Stimulated activated CD8-positive, alpha-beta memory T cell treated with anti-CD3 and anti-CD28 coated beads, Interleukin-15, amount 100 ng/mL, for 1 hour (primary cell): ENCODE results near the gene ZNF746.
"Not testable (repeated sequence)": the region's sequence is repeated elsewhere in the genome, so short reads cannot be mapped to it uniquely, and the experiment has no call there.

Experiments
- DNase-seq: peaks from one replicate; pipeline ENCODE4 v3.0.0-alpha.2; 2020; ENCODE audit warnings: low read depth

ZNF746 gene

DNA sequence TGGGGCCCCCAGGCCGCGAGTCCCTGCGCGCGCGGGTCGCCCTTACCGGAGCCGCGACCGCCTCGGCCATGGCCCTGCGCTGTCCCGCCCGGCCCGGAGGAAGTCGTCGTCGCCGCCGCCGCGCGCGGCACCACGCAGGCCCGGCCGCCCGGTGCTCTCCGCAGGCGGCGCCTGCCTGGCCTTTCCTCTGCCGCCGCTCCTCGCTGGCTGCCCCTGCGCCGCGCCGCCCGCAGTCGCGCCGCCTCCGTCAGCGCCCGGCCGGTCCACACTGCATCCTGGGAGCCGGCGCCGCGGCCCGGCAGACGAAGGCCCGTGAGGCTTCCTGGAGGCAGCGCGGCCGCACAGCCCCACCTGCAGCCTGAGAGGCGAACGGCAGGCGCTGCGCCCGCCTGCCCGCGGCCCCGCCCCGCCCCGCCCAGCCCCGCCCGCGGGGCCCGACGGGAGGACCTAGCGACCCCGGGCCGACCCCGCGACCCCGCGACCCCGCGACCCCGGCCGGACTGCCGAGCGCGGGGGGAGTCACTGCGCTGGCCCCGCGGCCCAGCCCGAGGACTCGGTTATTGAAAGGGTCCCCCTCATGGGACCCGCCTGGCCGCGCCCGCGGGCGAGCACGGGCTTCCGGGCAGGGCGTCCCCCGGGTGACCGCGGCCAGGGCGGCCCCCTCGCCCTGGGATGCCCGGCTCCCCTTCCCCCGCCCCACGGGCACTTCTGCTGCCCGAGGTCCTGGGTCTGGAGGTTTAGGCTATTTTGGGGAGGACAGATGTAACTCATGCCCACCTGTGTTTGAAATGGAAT lies at the start of gene ZNF746:
Gene ZNF746, minus strand, starts transcription at position 343 of the 795 bp plus-strand sequence. Its CDS starts 273 bp downstream, at position 70.
- peak; percentile 59 for DNase-seq

GRCh38 chr7:149547126-149547525 lies 49.5 kb upstream of the ZNF746 start:
- DNase-seq, result no peak

DNA sequence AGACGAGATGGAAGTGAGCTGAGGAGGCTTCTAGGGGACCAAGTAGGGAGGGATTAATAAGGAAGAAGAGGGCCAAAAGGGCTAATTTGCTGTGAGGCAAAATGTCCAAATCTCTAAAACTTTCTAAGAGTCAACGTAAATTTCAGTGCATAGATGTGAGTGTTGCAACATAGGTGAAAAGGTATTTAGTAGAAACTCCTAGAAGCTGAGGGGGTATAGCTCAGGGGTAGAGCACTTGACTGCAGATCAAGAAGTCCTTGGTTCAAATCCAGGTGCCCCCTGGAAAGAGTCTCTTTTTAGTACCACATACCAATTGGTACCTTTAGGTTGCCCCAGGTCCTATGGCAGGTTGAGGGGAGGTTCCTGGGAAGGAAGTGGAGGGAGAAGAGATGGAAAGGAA lies 48.7 kb upstream of the ZNF746 start:
- no peak for DNase-seq

GRCh38 chr7:149544028-149544427 lies 46.4 kb upstream of the ZNF746 start:
- no peak for DNase-seq

GRCh38 chr7:149532654-149533053 lies 35.0 kb upstream of the ZNF746 start:
- DNase-seq, result no peak

DNA sequence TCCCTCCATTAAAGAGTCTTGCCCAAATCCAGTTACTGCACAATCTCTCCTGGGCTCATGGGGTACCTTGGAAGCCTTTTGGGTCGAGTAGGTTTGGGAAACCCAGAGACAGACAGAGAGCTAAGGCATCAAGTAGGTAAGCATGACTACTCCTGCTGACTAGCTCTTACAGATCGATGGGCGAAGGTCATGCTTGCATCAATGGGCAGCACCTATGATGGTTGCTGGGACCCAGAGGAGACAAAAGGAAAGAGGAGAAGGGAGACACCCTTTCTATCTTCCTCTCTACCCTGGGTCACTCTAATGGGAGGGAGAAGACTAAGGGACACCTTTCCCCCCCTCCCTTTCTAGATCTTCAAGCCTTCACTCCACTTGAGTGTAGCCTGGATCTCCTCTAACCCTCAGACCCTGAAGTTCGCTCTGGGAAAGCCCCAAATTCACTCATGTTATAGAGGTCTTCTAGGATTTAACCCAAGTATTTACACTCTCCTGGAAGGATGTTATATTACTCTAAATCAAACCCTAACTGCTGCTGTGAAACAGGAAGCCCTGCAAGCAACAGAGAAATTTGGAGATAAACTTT lies 31.6 kb upstream of the ZNF746 start:
- no peak for DNase-seq

DNA sequence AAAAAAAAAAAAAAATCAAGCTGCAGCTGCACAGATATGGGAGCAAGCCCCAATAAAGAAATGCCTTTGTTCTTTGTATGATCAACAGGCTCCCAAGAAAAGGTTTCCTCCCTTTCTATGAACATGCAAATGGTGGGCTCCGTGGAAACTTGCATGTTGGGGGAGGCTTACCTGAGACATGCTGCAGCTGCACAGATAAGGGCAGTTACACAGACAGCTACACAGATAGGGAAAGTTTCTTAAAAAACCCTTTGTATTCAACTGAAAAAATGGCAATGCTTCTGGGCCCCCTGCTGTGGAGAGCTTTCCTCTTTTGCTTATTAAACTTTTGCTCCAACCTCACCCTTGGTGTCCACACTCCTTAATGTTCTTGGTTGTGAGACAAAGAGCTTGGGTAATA lies 29.8 kb upstream of the ZNF746 start:
- no peak for DNase-seq

DNA sequence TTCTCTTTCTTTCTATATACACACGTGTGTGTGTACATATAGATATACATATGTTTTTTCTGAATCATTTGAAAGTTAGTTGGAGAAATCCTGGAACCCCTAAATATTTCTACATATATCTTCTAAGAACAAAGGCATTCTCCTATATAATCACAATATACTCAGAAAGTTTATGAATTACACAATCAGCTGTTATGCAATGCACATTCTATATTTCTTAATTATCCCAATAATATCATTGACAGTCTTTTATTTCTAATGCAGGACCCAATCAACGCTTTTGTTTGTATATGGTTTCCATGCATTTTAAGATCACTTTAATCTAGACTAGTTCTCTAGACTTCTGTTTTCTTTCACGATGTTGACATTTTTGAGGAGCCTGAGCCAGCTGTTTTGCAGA lies 27.7 kb upstream of the ZNF746 start:
- DNase-seq, result no peak

- no peak for DNase-seq
Observed at GRCh38 chr7:149524394-149524793, 26.8 kb upstream of the ZNF746 start.

- no peak for DNase-seq
Observed at GRCh38 chr7:149510248-149510647, 12.6 kb upstream of the ZNF746 start.

GRCh38 chr7:149509774-149510173 lies 12.2 kb upstream of the ZNF746 start:
- DNase-seq, result no peak

DNA sequence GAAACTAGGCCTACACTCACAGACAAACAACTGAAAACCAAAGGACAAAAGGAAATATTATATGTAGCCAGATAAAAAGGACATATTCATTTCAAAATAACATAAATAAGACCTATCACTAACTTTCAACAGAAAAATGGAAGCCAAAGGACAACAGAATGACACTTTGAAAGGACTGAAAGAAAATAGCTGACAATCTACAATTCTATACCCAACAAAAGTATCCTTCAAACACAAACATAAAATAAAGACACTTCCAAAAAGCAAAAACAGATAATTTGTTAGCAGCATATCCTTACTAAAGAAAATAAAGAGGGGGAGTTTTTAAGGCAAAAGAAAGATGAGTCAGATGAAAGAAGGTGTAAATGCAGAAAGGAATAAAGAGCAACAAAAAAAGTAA lies 7.9 kb upstream of the ZNF746 start:
- no peak for DNase-seq

GRCh38 chr7:149501651-149502050 lies 4.0 kb upstream of the ZNF746 start:
- DNase-seq, result no peak

DNA sequence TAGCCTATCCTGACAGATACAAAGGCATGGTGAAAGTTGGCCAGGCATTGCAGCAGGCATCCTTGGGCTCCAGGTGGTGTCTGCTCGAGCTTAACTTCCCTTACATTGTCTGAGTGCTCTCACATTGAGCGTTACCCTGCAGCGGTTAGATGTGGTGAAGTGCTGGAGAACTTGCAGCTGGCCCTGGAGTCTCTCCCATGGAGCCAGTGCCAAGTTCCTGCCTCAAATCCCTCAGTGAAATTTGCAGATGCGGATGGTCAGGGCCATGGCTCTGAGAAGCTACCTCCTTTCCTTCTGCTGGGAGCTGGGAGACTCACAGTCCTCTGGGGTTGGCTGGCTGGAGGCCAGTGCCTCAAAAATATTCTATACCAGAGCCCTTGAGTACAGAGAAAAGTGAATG lies 3.3 kb upstream of the ZNF746 start:
- no peak for DNase-seq

DNA sequence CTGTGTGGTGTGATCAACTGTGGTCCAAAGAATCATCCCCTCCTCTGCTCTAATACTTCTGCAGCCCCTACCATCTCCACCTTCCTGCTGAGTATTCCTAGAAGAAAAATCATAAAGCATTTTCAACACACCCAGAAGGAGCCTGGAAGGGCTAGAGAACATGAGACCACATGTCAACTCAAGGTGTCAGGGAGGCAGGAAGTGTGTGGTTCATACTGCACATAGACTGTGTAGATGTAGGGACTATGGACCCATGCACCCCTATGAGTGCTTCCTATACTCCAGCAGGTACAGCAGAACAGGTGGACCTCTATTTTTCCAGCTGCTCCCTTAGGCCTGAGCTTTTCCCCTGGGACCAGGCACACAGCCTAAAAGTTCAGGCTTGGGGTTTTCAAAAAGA lies 2.6 kb upstream of the ZNF746 start:
- DNase-seq, result no peak

DNA sequence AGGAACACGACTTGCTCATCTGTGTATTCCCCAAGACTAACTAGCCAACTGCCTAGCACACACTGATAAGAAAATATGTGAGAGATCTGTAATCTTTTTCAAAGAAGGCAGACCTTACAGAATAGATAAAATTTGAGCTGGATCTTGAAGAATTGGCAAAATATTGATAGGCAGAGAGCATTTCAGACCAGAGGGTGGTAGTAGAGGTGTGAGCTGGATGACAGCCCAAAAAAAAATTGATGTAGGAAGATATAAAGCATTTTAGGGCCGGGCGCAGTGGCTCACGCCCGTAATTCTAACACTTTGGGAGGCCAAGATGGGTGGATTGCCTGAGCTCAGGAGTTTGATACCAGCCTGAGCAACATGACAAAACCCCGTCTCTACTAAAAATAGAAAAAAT lies 1.2 kb upstream of the ZNF746 start:
- no peak for DNase-seq

GRCh38 chr7:149496642-149497391 lies 792 bp downstream of the ZNF746 start:
- no peak for DNase-seq

GRCh38 chr7:149495785-149496641 lies 1.6 kb downstream of the ZNF746 start:
- DNase-seq, result no peak

GRCh38 chr7:149494738-149495368 lies 2.8 kb downstream of the ZNF746 start:
- no peak for DNase-seq

- DNase-seq, result not testable (repeated sequence)
Observed at GRCh38 chr7:149493975-149494374, 3.6 kb downstream of the ZNF746 start.

- no peak for DNase-seq
Observed at GRCh38 chr7:149493366-149493765, 4.2 kb downstream of the ZNF746 start.
